ENCODE measurements around the gene LRRC4.

Gene LRRC4, protein sequence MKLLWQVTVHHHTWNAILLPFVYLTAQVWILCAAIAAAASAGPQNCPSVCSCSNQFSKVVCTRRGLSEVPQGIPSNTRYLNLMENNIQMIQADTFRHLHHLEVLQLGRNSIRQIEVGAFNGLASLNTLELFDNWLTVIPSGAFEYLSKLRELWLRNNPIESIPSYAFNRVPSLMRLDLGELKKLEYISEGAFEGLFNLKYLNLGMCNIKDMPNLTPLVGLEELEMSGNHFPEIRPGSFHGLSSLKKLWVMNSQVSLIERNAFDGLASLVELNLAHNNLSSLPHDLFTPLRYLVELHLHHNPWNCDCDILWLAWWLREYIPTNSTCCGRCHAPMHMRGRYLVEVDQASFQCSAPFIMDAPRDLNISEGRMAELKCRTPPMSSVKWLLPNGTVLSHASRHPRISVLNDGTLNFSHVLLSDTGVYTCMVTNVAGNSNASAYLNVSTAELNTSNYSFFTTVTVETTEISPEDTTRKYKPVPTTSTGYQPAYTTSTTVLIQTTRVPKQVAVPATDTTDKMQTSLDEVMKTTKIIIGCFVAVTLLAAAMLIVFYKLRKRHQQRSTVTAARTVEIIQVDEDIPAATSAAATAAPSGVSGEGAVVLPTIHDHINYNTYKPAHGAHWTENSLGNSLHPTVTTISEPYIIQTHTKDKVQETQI

DNA sequence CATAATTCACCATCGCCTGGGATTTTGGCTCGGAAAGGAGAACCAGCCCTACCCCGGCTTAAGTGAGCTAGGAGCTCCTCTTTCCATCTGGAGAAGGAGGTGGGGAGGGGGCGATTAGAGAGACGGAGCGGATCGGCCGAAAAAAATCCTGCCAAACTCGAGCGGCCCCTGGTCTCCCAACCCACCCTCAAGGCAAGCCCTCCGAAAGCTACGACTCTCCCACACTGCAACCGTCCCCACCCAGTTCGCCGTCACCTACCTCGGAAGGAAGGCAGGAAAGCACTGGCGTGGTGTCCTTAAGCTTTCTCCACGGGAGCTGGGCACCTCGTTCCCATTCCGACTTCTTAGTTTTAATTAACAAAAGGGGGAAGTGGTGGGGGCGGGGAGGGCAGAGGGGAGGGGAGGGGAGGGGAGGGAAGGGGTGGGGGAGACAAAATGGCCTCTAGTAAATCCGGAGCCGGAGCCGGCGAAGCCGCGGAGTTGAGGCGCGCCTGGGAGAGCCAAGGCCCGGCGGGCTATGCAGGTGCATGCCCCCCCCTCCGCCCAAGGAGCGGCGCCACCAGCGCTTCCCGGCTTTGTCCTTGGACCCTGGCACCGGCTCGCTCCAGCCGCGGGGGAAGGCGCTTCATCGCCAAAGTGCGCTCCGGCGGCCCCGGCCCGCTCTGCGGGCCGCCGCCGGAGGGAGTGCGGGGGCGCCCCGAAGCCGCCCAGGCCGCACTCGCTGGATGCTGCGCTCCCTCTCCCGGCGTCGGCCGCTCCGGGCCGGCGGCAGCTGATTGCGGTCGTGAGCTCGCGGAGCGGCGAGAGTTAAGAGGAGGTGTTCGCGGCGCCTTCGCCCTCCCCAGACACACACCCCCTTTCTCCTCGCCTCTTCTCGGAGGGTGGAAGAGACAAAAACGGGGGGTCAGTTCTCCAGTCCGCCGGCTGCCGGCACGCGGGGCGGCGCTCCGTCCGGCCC is at the start of gene LRRC4:
Gene LRRC4 (minus strand): TSS at position 784 of the 958 bp plus-strand sequence. CDS start 797 bp downstream, outside the sequence.
- in situ Hi-C loops (cut with HindIII; ENCODE audit: low sequenced_read_pairs): no loop called here

DNA sequence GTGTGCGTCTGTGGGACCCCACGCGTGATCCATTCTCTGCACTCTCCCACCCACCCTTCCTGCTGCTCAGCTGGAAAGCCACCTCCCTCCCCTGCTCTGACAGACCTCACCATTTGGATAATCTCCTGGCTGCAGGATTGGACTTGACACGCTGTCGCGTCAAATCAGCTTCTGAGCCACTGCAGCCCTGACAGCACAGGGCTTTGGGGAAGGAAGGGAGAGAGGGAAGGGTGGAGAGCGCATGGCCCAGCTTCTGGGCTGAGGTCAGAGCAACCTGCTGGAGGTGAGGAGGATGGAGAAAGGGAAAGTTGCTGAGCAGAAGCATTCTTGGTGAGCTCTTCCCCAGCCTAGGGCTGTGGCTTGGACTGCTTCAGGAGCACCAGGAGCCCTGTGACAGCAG is 48.9 kb upstream of the LRRC4 start:
- in situ Hi-C loops (cut with HindIII; ENCODE audit: low sequenced_read_pairs): no loop called here

DNA sequence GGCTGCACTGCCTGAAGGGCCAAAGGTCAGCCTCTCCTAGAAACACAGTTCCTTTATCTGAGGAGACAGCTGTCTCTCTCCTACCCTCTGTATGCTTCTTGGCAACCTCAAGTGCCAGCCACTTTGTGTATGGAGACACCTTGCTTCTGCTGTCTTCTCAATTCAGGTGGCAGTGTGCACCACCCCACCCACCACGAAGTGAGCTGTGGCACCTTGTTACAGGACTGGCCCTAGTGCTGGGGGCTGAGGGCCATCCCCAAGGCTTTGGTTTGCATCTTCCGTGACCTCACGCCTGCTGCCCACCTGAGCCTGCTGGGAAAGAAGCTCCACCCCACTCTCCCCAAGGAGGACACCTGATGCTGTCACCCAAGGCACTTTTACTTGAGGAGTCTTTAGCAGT is 47.1 kb upstream of the LRRC4 start:
- in situ Hi-C loops (cut with HindIII; ENCODE audit: low sequenced_read_pairs): no loop called here

DNA sequence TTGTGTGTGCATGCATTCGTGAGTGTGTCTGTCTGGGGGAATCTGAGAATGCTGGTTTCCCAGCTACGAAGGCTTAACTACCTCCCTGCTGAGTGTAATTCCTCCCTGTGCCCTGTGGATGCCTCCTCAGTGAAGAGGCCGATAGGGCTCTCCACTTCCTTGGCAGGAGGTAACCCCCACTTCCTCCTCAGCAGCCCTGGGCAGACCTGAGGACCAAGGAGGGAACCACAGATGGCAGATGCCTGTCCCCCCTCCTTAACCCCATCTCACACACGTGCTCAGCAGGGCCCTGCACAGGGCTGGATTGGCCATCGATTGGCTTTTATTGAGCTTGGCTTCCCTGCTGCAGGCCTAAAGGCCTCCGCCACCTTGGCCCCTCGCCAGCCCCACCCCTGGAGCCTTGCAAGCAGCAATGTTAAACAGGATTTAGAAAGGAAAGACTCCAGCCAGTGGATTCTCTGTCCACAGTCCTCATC is 45.6 kb upstream of the LRRC4 start:
- in situ Hi-C loops (cut with HindIII; ENCODE audit: low sequenced_read_pairs): no loop called here

DNA sequence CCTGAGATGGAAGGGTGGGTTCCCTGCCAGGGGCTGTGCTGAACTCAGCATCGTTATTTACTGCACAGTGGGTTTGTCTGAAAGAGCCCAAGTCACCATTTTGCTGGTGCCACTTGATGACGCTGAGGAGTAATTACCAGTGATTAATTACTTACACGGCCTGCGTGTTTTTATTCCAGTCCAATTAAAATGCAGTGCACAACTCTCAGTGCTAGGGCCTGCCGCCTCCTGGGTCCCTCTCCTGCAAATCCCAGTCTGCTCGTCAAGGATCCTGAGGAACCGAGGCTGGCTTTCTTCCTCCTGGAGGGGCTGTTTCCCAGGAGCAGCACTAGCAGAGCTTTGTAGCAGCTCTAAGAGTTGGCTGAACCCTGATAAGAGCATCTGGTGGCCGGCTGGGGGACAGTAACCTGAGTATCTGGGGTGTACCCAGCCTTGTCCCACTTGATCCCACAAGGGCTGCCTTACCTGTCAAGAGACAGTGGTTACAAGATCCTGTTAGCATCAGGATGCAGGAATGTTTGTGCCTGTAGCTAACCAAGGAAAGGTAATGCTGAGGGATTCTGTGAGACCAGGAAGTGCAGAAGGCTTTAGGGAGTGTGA is 45.1 kb upstream of the LRRC4 start:
- in situ Hi-C loops (cut with HindIII; ENCODE audit: low sequenced_read_pairs): no loop called here

DNA sequence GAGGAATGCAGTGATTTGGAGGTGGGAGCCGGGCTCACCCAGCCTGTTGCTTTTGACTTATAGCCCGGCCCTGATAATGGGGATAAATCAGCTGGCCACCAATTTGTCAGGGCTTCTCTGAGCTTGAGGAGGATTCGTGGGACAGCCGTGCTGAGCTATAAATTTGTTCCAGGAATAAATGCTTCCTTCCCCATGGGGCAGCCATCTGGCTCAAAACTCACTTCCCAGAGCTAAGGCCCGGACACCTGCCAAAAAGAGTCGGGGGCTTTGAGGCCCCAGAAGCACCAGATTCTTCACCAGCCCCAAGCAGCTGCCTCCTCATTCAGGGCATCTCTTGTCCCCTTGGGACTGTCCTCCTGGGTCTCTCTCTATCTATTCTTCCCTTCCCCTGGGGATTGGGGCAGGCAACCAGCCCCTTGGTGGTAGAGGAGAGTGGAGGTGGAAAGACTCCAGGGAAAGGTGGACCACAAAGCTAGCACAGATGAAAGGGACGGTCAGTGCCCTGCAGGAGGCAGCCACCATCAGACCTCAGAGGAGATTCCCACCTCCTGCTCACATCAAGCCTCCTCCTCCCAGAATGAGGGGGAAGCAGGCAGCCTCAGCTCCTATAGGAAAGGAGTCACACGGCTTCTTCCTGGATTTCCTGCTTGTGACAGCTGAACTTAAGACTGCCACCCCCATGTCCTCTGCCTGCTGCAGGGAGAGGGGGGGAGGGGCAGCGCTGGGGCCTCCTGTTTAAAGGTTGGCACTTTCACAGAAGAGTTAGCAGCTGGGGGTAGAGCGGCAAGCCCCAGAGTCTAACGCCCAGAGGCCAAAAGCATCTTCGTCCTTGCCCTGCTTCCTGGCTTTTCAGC is 44.2 kb upstream of the LRRC4 start:
- in situ Hi-C loops (cut with HindIII; ENCODE audit: low sequenced_read_pairs): no loop called here

DNA sequence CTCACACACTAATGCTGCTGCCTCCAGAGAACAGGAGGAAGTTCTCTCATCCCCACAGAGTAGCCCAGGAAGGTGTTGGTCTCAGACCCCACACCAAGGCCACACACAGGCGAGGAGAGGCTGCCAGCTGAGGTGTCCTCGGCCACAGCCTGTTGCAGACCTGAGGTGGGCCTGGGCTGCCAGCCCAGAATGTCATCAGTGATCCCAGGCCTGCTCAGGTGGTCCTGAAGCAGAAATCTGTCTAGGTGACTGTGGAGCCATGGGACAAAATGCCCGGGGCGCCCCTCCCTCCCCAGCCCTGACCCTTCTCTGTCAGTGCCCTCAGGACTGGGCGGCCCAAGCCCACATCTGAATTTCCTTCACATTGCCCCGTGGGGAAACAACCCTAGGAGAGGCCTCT is 43.5 kb upstream of the LRRC4 start:
- in situ Hi-C loops (cut with HindIII; ENCODE audit: low sequenced_read_pairs): no loop called here

DNA sequence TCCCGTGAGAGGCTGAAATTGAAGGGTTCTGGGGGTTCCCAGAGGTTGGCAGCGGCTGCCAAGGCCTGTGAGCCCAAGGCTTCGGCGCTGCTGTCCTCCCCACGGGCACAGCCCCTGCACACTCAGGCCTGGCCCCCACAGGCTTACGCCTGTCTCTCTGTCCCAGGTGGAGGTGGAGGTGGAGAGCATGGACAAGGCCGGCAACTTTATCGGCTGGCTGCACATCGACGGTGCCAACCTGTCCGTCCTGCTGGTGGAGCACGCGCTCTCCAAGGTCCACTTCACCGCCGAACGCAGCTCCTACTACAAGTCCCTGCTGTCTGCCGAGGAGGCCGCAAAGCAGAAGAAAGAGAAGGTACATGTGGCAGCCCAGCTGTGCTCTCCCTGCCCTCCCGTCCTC is 43.1 kb upstream of the LRRC4 start:
- in situ Hi-C loops (cut with HindIII; ENCODE audit: low sequenced_read_pairs): no loop called here

DNA sequence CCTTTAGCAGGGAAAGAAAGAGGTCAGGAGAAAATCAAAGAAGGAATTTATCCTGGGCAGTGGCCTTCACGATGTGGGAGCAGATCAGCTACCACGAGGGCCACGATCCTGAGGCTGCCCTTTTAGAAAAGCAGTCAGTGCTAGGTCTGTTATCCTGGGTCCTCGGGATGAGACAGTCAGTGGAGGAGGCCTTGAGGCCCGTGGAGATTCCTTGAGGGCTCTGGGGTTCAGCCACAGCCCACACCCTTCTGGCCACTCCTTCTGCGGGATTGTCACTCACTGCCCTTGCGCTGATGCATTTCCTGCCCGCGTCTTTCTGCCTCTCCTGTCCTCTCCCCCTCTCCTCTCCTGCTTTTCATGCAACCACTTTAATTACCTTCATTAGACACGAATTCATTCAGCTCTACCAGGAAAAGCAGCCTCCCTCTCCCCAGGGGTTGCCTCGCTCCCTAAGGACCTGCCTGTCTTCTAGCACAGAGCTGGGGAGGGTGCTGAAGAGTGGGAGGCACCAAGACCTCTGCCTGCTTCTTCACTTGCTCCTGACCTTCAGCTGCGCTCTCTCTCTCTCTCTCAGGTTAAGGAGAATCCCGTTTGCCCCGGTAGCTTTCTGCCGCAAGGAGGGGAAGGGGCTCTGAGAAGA is 42.6 kb upstream of the LRRC4 start:
- in situ Hi-C loops (cut with HindIII; ENCODE audit: low sequenced_read_pairs): no loop called here

DNA sequence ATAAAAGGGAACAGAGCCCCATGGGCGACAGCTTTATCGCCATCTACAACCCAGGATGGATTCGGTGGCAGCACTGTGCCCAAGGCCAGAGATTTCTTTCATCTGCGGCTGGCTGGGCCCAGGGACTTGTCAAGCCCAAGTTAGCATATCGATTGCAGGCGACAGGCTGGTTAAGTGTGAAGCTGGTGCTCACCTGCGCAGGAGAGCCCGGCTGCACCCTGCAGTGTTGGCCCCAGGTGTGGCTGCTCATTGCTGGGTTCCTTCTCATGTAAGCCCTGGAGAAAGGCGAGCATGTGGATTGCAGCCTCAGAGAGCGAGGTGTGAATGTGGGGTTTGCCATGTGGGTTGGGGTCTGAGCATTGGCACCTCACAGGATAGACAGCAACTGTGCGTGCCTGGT is 40.6 kb upstream of the LRRC4 start:
- in situ Hi-C loops (cut with HindIII; ENCODE audit: low sequenced_read_pairs): no loop called here

DNA sequence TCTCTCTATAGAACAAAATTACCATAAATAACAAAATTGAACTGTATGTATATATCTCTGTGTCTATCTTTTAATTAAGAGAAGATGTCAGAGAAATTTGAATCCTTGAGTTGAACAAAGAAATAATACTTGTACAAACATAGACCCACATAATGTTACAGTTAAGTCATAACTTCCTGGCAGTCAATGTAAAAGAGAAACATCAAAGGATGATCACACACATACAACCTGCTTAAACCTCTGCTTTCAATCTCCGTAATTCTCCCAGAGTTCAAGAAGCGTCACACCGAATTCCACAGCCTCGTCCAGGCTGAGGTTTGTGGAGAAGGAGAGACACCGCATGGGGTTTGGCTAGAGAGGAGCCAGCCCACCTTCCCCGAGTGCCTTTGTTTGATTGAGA is 40.1 kb upstream of the LRRC4 start:
- in situ Hi-C loops (cut with HindIII; ENCODE audit: low sequenced_read_pairs): no loop called here

DNA sequence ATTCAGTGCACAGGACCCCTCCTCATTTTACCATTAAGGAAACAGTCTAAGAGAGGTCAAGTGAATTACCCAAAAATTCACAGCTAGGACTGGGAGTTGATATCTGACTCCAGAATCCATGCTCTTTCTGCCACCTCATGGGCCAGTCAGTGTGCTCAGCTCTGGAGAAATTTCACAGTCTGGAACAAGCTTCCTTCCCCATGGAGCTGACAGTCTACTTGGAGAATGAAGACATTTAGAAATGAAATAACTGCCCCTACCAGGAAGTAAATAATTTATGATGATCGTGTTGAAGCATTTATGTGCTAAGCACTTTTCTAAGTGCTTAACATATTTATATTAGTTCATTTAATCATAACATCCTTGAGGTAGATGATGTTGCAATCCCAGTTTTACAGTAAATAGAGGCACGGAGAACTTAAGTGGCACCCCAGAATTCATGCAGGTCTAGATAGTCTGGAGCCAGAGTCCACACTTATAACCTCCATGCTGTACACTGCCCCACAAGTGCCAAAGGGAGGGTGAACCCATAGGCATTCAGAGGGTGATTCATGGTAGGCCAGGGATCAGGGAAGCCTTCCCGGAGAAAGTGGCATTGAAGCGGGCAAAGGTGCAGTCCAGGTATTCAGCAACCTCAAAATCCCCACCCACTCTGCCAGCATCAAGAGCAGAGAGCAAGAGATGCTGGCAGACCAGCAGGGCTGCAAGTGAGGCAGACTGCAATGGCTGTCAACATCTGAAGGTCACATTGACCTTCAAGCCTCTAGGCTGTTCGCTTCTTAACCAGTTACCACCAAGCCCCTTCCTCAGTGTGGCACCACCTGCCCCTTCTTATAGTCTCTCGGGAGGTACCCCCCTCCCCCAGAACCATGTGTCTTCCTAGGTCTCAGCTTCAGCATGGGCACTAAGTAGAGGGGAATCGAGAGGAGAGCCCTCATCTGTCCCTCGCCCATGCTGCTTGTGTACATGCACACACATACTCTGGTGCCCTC is 38.4 kb upstream of the LRRC4 start:
- in situ Hi-C loops (cut with HindIII; ENCODE audit: low sequenced_read_pairs): no loop called here

DNA sequence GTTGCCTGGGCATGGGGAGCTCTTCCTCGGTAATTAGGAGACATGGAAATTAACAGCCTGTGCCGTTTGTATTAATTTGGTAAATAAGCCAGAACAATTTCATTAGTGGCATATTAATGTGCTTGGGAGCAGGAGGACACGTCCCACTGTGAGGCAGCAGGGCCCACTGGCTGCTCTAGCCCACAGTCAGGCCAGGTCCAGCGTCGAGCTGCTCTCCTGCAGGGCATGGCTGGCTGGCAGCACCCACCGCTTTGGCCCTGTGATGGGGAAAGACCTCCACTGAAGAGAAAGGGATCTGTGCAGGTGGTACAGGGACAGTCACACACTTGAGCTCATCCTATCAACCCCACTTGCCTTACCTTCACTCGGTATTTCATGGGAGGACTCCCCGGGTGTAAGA is 37.5 kb upstream of the LRRC4 start:
- in situ Hi-C loops (cut with HindIII; ENCODE audit: low sequenced_read_pairs): no loop called here

DNA sequence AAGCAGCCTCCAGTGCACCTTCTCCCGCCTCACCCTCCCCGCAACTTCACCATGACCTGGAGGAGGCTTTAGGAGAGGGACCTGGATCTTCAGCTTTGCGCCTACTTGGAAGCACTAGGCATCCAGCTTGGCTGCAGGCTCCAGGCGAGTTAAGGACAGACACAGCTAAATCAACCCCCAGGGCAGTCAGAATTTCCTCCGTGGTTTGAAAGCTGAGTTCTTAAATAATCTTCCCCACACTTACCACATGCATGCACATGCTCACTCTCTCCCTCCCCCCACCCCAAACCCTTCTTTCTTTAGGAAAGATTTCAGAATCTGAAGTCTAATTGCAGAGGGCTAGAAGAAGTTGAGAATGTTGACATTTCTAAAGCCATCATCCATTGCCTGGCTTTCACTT is 36.7 kb upstream of the LRRC4 start:
- in situ Hi-C loops (cut with HindIII; ENCODE audit: low sequenced_read_pairs): no loop called here

DNA sequence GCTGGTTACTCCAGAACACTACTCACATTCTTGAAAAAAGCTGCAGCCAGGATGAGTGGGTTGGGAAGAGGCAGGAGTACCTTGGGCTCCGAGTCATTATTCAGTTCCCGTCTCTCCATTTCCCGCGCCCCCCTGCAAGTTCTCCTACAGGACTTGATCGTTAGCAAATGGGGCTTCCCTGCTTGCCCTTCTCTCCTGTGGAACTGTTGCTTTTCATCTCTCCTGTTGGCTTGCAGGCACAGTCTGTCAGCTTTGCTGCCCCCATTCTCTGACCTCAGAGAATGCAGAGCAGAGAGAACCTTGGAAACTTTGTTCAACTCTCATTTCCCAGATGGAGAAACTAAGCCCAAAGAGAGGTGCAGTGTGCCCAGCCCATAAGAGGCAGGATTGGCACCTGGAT is 35.6 kb upstream of the LRRC4 start:
- in situ Hi-C loops (cut with HindIII; ENCODE audit: low sequenced_read_pairs): no loop called here

DNA sequence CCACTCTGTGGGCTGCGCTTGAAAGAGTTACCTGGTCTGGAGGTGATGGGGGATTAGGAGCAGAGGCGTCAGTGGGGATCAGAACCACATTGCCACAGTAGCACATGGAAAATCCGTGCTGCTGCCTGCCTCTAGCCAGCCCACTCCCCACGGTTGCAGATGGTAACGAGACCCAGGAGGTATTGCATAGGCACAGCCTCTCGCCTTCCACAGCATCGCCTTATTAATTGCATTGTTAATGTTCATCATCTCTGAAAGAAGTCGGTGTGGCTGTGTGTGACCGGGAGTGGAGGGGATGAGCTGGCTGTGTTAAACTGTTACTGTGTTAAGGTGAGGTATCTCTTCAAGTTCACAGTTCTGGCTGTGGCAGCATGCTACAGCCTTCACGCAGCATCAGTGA is 35.2 kb upstream of the LRRC4 start:
- in situ Hi-C loops (cut with HindIII; ENCODE audit: low sequenced_read_pairs): no loop called here

DNA sequence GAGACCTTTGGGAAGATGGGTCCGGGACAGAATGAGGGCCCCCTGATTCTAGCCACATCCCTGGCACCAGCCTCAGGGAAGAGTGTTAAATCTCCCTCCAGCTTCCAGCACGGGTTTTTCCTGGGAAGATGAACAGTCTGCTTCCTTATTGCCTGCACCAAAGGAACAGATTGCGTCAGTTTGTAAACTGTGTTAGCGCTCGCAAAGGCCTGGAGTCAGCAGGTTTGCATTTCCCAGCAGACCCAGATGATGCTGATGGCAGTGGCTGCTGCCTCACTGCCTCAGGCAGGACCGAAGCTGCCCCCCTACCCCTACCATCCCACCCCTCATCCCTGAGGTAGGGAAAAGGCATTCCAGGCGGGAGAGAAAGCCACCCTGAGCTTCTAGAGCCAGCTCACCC is 34.6 kb upstream of the LRRC4 start:
- in situ Hi-C loops (cut with HindIII; ENCODE audit: low sequenced_read_pairs): no loop called here

DNA sequence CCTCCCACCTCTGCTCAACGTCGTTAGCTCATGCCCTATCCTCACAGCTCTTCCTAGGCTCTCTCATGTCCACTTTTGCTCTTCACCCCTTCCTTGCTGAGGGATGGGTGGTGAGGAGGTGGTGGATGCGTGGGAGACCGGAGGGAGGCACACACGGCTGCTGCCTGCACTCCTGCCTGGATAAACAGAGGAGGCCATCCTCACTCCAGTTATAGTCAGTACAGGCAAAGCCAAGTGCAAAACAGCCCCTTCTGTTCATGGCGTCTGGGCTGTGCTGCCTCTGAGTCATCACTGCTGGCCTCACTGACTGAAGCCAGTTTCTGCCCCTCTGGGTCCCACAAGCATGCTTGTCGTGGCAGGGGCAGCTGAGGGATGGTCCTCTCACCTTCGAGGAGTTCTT is 31.9 kb upstream of the LRRC4 start:
- in situ Hi-C loops (cut with HindIII; ENCODE audit: low sequenced_read_pairs): no loop called here
